OCI-LY1 (cell line): ENCODE data around the gene C2CD4D.

Experiments
- H2AFZ ChIP-seq: fragments of 200-600 bp; sonication (generic), shearing (Covaris generic); 2 replicates; pipeline ENCODE4 v1.6.0; 2014; ENCODE audit warnings: antibody characterized with exemption, mild to moderate bottlenecking, low read length
- H3F3A ChIP-seq: fragments of 200-600 bp; sonication (generic), shearing (Covaris generic); 2 replicates; pipeline ENCODE4 v1.6.0; 2014; ENCODE audit warnings: mild to moderate bottlenecking, antibody characterized with exemption, low read length, moderate library complexity; ENCODE audit not compliant: insufficient read depth
- H3K27ac ChIP-seq: fragments of 200-600 bp; sonication (generic); 2 replicates; pipeline ENCODE4 v1.5.1; 2014; ENCODE audit warnings: low read length, mixed run types, mild to moderate bottlenecking, low read depth; ENCODE audit not compliant: poor library complexity, severe bottlenecking
- H3K27me3 ChIP-seq: fragments of 200-600 bp; sonication (generic); 2 replicates; pipeline ENCODE4 v1.6.0; 2014; ENCODE audit warnings: antibody characterized with exemption, mild to moderate bottlenecking, low read length, moderate library complexity; ENCODE audit not compliant: insufficient read depth
- H3K36me3 ChIP-seq: fragments of 200-600 bp; sonication (generic); 2 replicates; pipeline ENCODE4 v1.6.1; 2014; ENCODE audit warnings: mild to moderate bottlenecking, antibody characterized with exemption, low read length, moderate library complexity, mixed read lengths; ENCODE audit not compliant: insufficient read depth
- H3K4me1 ChIP-seq: fragments of 200-600 bp; sonication (generic); 2 replicates; pipeline ENCODE4 v1.5.1; 2014; ENCODE audit warnings: mild to moderate bottlenecking, low read length, moderate library complexity; ENCODE audit not compliant: insufficient read depth, severe bottlenecking
- H3K4me2 ChIP-seq: fragments of 200-600 bp; sonication (generic), shearing (Covaris generic); 2 replicates; pipeline ENCODE4 v1.6.1; 2014; ENCODE audit warnings: low read length
- H3K4me3 ChIP-seq: fragments of 200-600 bp; sonication (generic); 2 replicates; pipeline ENCODE4 v1.5.1; 2014; ENCODE audit warnings: low read length, low read depth, mild to moderate bottlenecking, mixed read lengths; ENCODE audit not compliant: poor library complexity, severe bottlenecking
- H3K79me2 ChIP-seq: fragments of 200-600 bp; shearing (Covaris generic); 2 replicates; pipeline ENCODE4 v1.6.1; 2016; ENCODE audit warnings: mixed run types, low read length, mixed read lengths; ENCODE audit not compliant: insufficient read depth
- H3K9ac ChIP-seq: fragments of 200-600 bp; sonication (generic), shearing (Covaris generic); 2 replicates; pipeline ENCODE4 v1.6.1; 2014; ENCODE audit warnings: mild to moderate bottlenecking, low read length, mixed read lengths
- H3K9me2 ChIP-seq: fragments of 200-600 bp; sonication (generic), shearing (Covaris generic); 2 replicates; pipeline ENCODE4 v1.6.1; 2014; ENCODE audit warnings: low read depth, mild to moderate bottlenecking, low read length, mixed read lengths
- H3K9me3 ChIP-seq: fragments of 200-600 bp; shearing (Covaris generic); 2 replicates; pipeline ENCODE4 v1.6.1; 2014; ENCODE audit warnings: low read length, mixed read lengths
- H4K20me1 ChIP-seq: fragments of 200-600 bp; sonication (generic), shearing (Covaris generic); 2 replicates; pipeline ENCODE4 v1.6.0; 2016; ENCODE audit warnings: mild to moderate bottlenecking, low read length; ENCODE audit not compliant: insufficient read depth
- CTCF ChIP-seq: fragments of 200-600 bp; sonication (generic), shearing (Covaris generic); IDR thresholded peaks from 2 replicates; pipeline ENCODE4 v1.5.1; 2017; ENCODE audit warnings: mild to moderate bottlenecking, antibody characterized with exemption, low read length, moderate library complexity, mixed read lengths
- EZH2 ChIP-seq: fragments of 200-600 bp; sonication (generic), shearing (Covaris generic); IDR thresholded peaks from 2 replicates; pipeline ENCODE4 v1.8.0; 2017; ENCODE audit warnings: borderline replicate concordance, mixed run types, mild to moderate bottlenecking, antibody characterized with exemption, low read length, moderate library complexity, mixed read lengths

The C2CD4D gene

GRCh38 chr1:151809290-151809984, 30.2 kb downstream of the C2CD4D start:
- no peaks in the 10 kb centered on the region for H3K79me2 ChIP-seq
- H3K9me3 ChIP-seq = no peaks in the 10 kb centered on the region
- no peak overlapping the region for H2AFZ ChIP-seq
- no peaks in the 10 kb centered on the region for H4K20me1 ChIP-seq
- H3K4me2 ChIP-seq = no peak overlapping the region
- H3K9ac ChIP-seq = no peak overlapping the region
- no peaks in the 10 kb centered on the region for H3F3A ChIP-seq
- H3K27me3 ChIP-seq = 0 out of 2 replicates have a peak, but pooled peaks cover 6% of the 10 kb centered on the region
- no peak overlapping the region for H3K27ac ChIP-seq
- TF ChIP-seq CTCF (no peak), EZH2 (no peak)
- H3K36me3 ChIP-seq = no peaks in the 10 kb centered on the region
- no peaks in the 10 kb centered on the region for H3K4me1 ChIP-seq
- H3K4me3 ChIP-seq = no peak overlapping the region
- H3K9me2 ChIP-seq = no peaks in the 10 kb centered on the region

GRCh38 chr1:151807766-151808165, 31.9 kb downstream of the C2CD4D start:
- H3K9me3 ChIP-seq = no peaks in the 10 kb centered on the region
- H3K36me3 ChIP-seq = no peaks in the 10 kb centered on the region
- no peak overlapping the region for H3K9ac ChIP-seq
- TF ChIP-seq EZH2 (no peak), CTCF (no peak)
- no peak overlapping the region for H2AFZ ChIP-seq
- H4K20me1 ChIP-seq = no peaks in the 10 kb centered on the region
- no peak overlapping the region for H3K27ac ChIP-seq
- H3K4me3 ChIP-seq = no peak overlapping the region
- no peak overlapping the region for H3K4me2 ChIP-seq
- H3K27me3 ChIP-seq = 0 out of 2 replicates have a peak, but pooled peaks cover 4% of the 10 kb centered on the region
- no peaks in the 10 kb centered on the region for H3F3A ChIP-seq
- H3K9me2 ChIP-seq = no peaks in the 10 kb centered on the region
- no peaks in the 10 kb centered on the region for H3K79me2 ChIP-seq
- H3K4me1 ChIP-seq = no peaks in the 10 kb centered on the region

GRCh38 chr1:151807131-151807530, 32.5 kb downstream of the C2CD4D start:
- TF ChIP-seq EZH2 (no peak), CTCF (no peak)
- Histone ChIP-seq H3K79me2 (no peaks in the 10 kb centered on the region), H3K27me3 (0 out of 2 replicates have a peak, but pooled peaks cover 7% of the 10 kb centered on the region), H3K9me2 (no peaks in the 10 kb centered on the region), H3K4me1 (no peaks in the 10 kb centered on the region), H2AFZ (no peak overlapping the region), H3K36me3 (no peaks in the 10 kb centered on the region), H3F3A (no peaks in the 10 kb centered on the region), H3K4me3 (no peak overlapping the region), H3K4me2 (no peak overlapping the region), H3K9ac (no peak overlapping the region), H3K9me3 (no peaks in the 10 kb centered on the region), H3K27ac (no peak overlapping the region), H4K20me1 (no peaks in the 10 kb centered on the region)
